Cerebellar nuclear complex (tissue), 1 donor: ENCODE measurements around the gene RIN3.

Experiments used
- DNase-seq, 2 experiments: peaks; one replicate each; lab custom pipeline; 2025; lab: John Stamatoyannopoulos, UW

Gene RIN3

DNA sequence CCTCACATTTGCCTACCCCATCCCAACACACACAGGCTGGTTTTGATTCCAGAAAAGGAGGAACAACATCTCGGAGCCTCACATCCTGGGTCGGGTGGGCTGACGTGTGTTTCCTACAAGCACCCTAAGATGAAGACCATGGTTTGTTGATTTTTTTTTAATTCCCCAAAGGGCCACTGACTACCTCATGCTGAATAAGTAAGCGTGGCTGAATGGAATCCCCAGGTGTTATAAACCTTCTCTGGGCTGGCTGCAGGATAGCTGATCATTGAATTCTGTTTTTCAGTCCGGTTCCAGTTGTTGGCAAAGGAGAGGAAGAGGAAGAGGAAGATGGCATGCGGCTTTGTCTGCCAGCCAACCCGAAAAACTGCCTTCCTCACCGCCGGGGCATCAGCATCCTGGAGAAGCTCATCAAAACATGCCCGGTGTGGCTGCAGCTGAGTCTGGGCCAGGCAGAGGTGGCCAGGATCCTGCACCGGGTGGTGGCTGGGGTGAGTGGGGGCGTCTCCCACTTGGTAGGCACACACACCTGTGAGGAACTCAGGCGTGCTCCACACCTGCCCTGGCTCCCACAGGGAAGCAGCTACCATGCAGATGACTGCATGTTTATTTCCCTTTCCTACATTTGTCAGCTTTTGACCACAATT, 42.0 kb downstream of the RIN3 start:
- no peak for DNase-seq

DNA sequence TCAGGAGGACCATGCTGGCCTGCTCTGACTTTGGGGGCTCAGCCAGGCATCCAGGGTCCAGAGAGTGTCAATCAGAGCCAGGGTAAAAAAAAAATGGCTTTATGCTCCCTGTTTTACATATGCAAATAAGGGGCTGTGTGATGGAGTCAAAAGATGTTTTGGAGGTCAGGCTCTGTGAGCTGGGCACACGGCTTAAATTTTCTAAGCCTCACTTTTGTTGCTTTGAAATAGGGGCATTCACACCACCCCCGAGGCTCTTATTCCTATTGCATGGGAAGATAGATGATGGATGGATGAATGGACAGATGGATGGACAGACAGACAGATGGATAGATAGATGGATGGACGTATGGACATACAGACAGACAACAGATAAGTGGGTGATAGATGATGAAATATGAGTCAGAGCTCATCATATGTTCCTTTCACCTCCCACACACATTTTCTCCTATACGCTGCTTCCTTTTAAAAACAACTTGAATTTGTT, 42.7 kb downstream of the RIN3 start:
- DNase-seq, result no peak

- no peak for DNase-seq
Measured at GRCh38 chr14:92556863-92557543, 43.4 kb downstream of the RIN3 start.

- no peak for DNase-seq
Measured at GRCh38 chr14:92557544-92557912, 43.9 kb downstream of the RIN3 start.

GRCh38 chr14:92558319-92558718, 44.7 kb downstream of the RIN3 start:
- no peak for DNase-seq

GRCh38 chr14:92559486-92559885, 45.9 kb downstream of the RIN3 start:
- no peak for DNase-seq

DNA sequence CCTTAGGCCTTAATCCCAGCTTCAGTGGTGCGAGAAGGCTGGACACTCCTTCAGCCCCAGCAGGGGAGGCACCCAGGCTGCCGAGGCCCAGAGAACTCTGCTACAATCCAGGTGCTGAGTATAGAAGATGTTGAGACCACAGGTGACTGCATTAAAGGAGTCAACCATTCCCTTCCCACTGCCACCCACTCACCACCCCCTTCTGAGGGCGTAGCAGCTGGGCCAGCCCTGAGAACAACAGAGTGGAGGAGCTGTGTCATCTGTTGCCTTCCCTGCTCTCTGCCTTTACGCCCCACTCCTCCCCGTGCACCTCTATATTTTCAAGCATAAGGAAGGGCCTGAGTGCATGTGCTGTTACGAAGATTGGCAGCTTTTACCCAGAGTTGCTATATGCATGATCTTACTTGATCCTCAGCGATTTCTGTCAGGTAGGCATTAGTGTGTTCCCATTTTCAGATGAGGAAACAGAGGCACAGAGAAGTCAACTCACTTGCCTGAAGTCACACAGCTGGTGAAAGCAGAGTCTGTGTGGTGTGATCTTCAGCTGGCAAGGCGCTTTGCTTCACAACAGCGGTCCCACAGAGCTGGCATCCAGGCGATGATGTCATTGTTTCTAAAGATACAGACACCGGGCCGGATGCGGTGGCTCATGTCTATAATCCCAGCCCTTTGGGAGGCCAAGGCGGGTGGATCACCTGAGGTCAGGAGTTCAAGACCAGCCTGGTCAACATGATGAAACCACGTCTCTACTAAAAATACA, 46.7 kb downstream of the RIN3 start:
- DNase-seq, result no peak

GRCh38 chr14:92561906-92562479, 48.4 kb downstream of the RIN3 start:
- no peak for DNase-seq

DNA sequence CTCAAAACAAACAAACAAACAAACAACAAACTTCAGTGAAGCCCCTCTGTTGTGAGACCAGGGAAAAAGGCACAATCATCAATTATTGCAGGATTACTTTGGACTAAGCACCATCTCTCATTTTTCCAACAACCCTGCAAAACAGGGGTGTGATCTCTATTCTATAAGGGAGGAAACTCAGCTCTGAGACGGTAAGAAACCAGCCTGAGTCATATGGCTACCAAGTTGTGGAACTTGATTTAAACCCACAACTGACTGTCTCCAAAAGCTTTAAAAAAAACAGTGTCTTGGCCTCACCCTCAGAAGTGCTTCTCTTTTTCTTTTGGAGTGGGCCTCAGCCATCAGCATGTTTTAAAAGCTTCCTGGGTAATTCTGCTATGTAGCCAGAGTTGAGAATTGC, 49.8 kb downstream of the RIN3 start:
- no peak for DNase-seq

DNA sequence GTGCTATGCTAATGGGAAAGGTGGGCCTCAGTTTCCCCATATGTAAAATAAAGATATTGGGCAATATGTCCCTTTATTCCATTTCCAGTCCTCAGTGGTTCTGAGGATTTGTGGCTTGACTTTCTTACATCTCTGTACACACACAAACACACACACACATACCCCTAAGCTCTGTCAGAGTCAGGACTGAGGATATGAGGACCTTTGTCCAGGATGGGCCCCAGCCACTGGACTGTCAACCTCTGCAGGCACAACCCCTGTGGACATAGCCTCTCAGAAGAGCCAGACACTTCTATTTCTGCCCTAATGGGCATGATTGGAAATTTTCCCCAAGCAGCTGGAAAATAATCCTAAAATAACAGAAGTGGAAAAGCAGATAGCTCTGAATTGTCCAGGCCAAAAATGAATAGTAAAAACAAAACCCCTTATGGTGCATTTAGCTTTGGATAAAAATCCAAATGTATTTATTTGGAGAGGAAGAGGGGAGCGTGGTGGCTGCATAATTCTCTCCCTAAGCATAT, 50.2 kb downstream of the RIN3 start:
- no peak for DNase-seq

GRCh38 chr14:92564344-92565039, 50.9 kb downstream of the RIN3 start:
- no peak for DNase-seq

- DNase-seq, result no peak
Measured at GRCh38 chr14:92565040-92565717, 51.6 kb downstream of the RIN3 start.

- DNase-seq, result no peak
Measured at GRCh38 chr14:92565718-92566115, 52.1 kb downstream of the RIN3 start.

DNA sequence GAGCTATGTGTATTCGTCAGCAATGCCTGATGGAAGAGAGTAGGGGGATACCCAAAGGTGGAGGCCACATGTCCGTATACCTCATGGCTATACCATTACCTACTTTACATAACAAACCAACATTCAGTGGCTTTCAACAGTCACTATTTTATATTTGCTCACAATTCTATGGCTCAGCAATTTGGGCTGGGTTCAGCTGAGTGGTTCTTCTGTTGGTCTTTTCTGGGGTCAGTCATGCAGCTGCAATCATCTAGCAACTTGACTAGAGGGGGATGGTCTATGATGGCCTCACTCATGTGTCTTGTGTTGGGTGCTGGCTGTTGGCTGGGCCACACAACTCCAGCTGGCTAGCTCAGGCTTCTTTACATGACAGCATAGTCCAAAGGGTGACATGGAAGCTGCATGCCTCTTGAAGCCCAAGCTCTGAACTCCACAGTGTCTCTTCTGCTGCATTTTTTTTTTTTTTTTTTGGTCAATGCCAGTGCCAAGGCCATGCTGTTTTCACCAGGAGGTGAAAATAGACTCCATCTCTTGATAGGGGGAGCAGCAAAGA, 53.7 kb downstream of the RIN3 start:
- DNase-seq, result no peak

DNA sequence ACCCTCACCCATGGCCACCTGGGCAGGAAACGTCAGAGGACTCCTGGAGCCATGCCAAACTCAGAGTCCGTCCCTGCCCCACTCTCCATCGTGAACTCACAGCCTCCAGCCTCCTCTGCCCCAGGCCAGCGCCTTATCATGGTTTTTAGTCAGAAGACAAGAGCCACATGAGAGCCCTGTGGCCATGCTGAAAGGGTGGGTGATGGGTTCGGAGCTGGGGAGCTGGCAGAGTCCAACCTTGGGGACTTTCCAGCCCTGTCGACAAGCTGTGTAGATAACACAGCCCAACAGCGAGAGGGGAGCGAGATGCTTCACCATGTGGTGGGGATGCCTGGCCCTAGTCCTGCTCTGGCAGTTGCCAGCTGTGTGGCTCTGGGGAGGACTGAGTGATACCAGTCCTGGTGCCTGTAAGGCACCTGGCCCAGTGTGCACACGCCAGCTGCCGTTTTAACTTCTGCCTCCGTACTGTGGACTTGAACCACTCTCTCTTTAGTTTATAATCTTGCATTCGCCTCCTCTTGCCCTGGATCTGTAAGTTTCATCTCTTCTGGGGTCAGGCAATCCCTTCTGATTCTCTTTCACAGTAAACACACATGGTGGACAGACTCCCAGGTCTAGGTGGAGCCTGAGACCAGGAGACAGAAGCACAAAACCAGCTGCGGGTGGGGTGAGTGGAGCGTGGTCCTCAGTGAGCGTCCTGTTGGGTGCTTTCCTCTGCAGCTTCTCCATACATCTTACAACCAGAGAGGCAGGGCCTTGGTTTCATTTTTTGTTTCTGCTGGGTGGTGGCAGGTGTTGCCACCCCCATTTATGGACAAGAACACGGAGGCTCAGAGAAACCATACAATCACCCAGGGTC, 55.3 kb downstream of the RIN3 start:
- DNase-seq, result no peak

DNA sequence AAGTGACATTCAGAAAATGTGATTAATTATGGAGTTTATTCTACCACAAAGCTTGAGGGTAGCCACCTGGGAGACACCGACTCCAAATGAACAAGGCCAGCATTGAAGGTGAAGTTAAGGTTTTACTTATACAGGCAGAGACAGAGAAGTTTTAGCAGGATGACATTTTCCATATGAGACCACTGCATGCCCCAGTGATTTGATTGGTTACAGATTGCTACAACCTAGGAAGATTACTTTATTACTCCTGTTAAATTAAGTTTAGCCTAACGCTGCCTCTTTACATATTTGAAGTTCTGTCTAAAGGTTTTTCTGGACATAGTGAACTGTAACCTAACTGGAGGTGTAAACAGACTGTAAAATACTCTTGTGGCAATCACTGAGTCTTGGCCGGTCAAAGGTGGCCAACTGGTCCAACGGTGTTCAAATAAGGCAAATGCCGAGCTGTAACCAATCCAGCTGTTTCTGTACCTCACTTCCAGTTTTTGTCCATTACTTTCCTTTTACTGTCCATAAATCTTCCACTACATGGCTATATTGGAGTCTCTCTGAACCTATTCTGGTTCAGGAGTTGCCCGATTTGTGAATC, 57.2 kb downstream of the RIN3 start:
- DNase-seq, result no peak

DNA sequence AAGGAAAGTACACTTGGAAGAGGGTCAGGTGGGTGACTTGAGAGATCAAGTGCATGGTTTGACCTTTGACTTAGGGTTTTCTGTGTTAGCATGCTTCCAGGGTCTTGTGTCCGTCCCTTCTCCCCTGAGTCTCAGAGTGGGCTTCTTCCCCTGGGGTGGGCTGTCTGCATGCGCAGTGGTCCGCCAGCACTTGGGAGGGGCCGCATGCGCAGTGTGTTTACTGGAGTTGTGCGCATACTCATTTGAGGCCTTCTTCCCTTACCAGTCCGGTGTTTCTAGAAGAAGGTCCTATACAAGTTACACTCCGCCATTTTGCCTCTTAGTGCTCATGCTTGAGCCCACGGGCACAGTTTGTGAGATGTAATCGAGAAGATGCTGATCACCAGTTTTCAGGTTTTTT, 58.5 kb downstream of the RIN3 start:
- no peak for DNase-seq

GRCh38 chr14:92573761-92574498, 60.3 kb downstream of the RIN3 start:
- no peak for DNase-seq
